ENCODE data around the gene GTF3C5.

The GTF3C5 gene

GRCh38 chr9:132990781-132991180 is 40.0 kb upstream of the GTF3C5 start:
- TF ChIP-seq CTCF (IDR thresholded peaks at IDR 0.05; ENCODE audit: borderline replicate concordance, control extremely low read depth, extremely low read depth, insufficient read depth, missing control alignments) = no peak
- DNase-seq (ENCODE audit: low spot score) = no peak
- in situ Hi-C loops (cut with MboI; ENCODE audit: low sequenced_read_pairs, unreplicated experiment) = no loop called here

GRCh38 chr9:132991351-132992300 is 39.2 kb upstream of the GTF3C5 start:
- no peak for DNase-seq (ENCODE audit: low spot score)
- TF ChIP-seq CTCF (IDR thresholded peaks at IDR 0.05; ENCODE audit: borderline replicate concordance, control extremely low read depth, extremely low read depth, insufficient read depth, missing control alignments) = no peak
- in situ Hi-C loops (cut with MboI; ENCODE audit: low sequenced_read_pairs, unreplicated experiment) = no loop called here

- in situ Hi-C loops (cut with MboI; ENCODE audit: low sequenced_read_pairs, unreplicated experiment) = no loop called here
- no peak for DNase-seq (ENCODE audit: low spot score)
- no peak for TF ChIP-seq CTCF (IDR thresholded peaks at IDR 0.05; ENCODE audit: borderline replicate concordance, control extremely low read depth, extremely low read depth, insufficient read depth, missing control alignments)
Observed at GRCh38 chr9:132993511-132993939, 37.3 kb upstream of the GTF3C5 start.

GRCh38 chr9:132994410-132995120 is 36.2 kb upstream of the GTF3C5 start:
- no peak for TF ChIP-seq CTCF (IDR thresholded peaks at IDR 0.05; ENCODE audit: borderline replicate concordance, control extremely low read depth, extremely low read depth, insufficient read depth, missing control alignments)
- DNase-seq (ENCODE audit: low spot score) = peak; percentile 76
- in situ Hi-C loops (cut with MboI; ENCODE audit: low sequenced_read_pairs, unreplicated experiment) = no loop called here

GRCh38 chr9:132995121-132995420 is 35.7 kb upstream of the GTF3C5 start:
- TF ChIP-seq CTCF (IDR thresholded peaks at IDR 0.05; ENCODE audit: borderline replicate concordance, control extremely low read depth, extremely low read depth, insufficient read depth, missing control alignments) = no peak
- in situ Hi-C loops (cut with MboI; ENCODE audit: low sequenced_read_pairs, unreplicated experiment) = no loop called here
- no peak for DNase-seq (ENCODE audit: low spot score)

GRCh38 chr9:132995879-132996278 is 34.9 kb upstream of the GTF3C5 start:
- no peak for TF ChIP-seq CTCF (IDR thresholded peaks at IDR 0.05; ENCODE audit: borderline replicate concordance, control extremely low read depth, extremely low read depth, insufficient read depth, missing control alignments)
- in situ Hi-C loops (cut with MboI; ENCODE audit: low sequenced_read_pairs, unreplicated experiment) = no loop called here
- DNase-seq (ENCODE audit: low spot score) = no peak
